NCI-H2107 treated with DMSO at 0.1 percent for 48 hours (cell line): Measurements from ENCODE around the gene BTG1.
"Not testable (repeated sequence)": the region's sequence is repeated elsewhere in the genome, so short reads cannot be mapped to it uniquely, and the experiment has no call there.

Experiments used
- DNase-seq: peaks from one replicate; lab custom pipeline; 2025; ENCODE audit not compliant: unreplicated experiment; lab: John Stamatoyannopoulos, UW

The BTG1 gene

DNA sequence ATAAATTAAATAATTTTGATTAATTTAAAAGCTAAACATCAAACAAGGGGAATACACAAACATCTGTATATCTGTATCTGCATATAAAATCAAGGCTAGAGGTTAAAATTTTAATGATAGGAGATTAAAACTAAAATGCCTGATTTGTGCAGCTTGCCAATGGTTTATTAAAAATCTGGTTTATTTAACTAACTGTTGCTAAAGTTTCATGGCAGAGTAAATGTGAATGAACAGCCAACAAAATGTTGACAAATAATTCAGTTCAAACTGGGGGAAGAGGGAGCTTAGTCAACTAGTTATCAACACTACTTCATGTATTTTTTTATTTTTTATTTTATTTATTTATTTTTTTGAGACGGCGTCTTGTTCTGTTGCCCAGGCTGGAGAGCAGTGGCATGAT lies 43.0 kb downstream of the BTG1 start:
- DNase-seq, result no peak

GRCh38 chr12:92098594-92099380 lies 46.9 kb downstream of the BTG1 start:
- no peak for DNase-seq

GRCh38 chr12:92096346-92097136 lies 49.1 kb downstream of the BTG1 start:
- no peak for DNase-seq

GRCh38 chr12:92094751-92095161 lies 50.9 kb downstream of the BTG1 start:
- no peak for DNase-seq

DNA sequence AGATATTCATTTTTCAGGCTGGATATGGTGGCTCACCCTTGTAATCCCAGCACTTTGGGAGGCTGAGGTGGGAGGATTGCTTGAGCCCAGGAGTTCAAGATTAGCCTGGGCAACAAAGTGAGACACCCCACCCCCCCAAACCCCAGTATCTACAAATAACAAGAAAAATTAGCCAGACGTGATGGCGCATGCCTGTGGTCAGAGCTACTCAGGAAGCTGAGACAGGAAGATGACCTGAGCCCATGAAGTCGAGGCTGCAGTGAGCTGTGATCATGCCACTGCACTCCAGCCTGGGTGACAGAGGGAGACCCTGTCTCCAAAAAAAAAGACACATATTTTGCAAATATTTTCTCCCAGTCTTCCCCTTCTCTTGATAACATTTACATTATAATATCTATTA lies 51.3 kb downstream of the BTG1 start:
- DNase-seq, result not testable (repeated sequence)
